ENCODE measurements around the gene SYP.

- TF ChIP-seq CTCF (IDR thresholded peaks at IDR 0.05): no peak
- TF ChIP-seq ZFX (IDR thresholded peaks at IDR 0.05; ENCODE audit: borderline replicate concordance): no peak
Measured at GRCh38 chrX:49161632-49162031, 38.4 kb downstream of the SYP start.
